KMS-11 (cell line): ENCODE data around the gene AIF1.

ENCODE experiments used
- H2AFZ ChIP-seq: fragments of 200-600 bp; sonication (generic); 2 replicates; pipeline ENCODE4 v1.6.1; 2016; ENCODE audit warnings: antibody characterized with exemption, mixed run types, low read depth
- H3K27ac ChIP-seq: fragments of 200-600 bp; sonication (generic); 2 replicates; pipeline ENCODE4 v1.6.1; 2016; ENCODE audit warnings: mild to moderate bottlenecking, mixed run types
- H3K27me3 ChIP-seq: fragments of 200-600 bp; sonication (generic); 2 replicates; pipeline ENCODE4 v1.6.1; 2017; ENCODE audit warnings: mild to moderate bottlenecking, low read depth, mixed run types, moderate library complexity; ENCODE audit not compliant: insufficient read depth
- H3K36me3 ChIP-seq: fragments of 200-600 bp; sonication (generic); 2 replicates; pipeline ENCODE4 v1.6.1; 2017; ENCODE audit warnings: mild to moderate bottlenecking, mixed run types; ENCODE audit not compliant: insufficient read depth
- H3K4me1 ChIP-seq: fragments of 200-600 bp; sonication (generic); 2 replicates; pipeline ENCODE4 v1.6.1; 2016; ENCODE audit warnings: mild to moderate bottlenecking, low read depth, mixed run types; ENCODE audit not compliant: poor library complexity, severe bottlenecking
- H3K4me2 ChIP-seq: fragments of 200-600 bp; sonication (generic); 2 replicates; pipeline ENCODE4 v1.7.0; 2016; ENCODE audit warnings: mild to moderate bottlenecking, mixed run types
- H3K4me3 ChIP-seq: fragments of 200-600 bp; sonication (generic); IDR thresholded peaks from 2 replicates; pipeline ENCODE4 v1.6.1; 2017; ENCODE audit warnings: low read depth, low read length, mixed read lengths; ENCODE audit not compliant: insufficient read depth
- H3K79me2 ChIP-seq: fragments of 200-600 bp; sonication (generic); 2 replicates; pipeline ENCODE4 v1.6.1; 2016; ENCODE audit warnings: low read depth, mixed run types; ENCODE audit not compliant: insufficient read depth
- H3K9ac ChIP-seq: fragments of 200-600 bp; sonication (generic); 2 replicates; pipeline ENCODE4 v1.6.1; 2016; ENCODE audit warnings: mild to moderate bottlenecking, mixed run types
- H4K20me1 ChIP-seq: fragments of 200-600 bp; sonication (generic); 2 replicates; pipeline ENCODE4 v1.6.1; 2016; ENCODE audit warnings: mild to moderate bottlenecking, mixed run types; ENCODE audit not compliant: insufficient read depth
- TF ChIP-seq, protein P1 (sequence below): fragments of 200-600 bp; sonication (generic); conservative IDR thresholded peaks from 2 replicates; pipeline ENCODE4 v1.6.1; 2017; ENCODE audit warnings: low read depth, mild to moderate bottlenecking, antibody characterized with exemption, low read length, moderate library complexity, mixed read lengths

AIF1 gene

GRCh38 chr6:31636698-31637596, 21.9 kb downstream of the AIF1 start:
- no peak overlapping the region for H3K9ac ChIP-seq
- no peak overlapping the region for H3K4me2 ChIP-seq
- no peaks in the 10 kb centered on the region for H3K79me2 ChIP-seq
- peaks cover 6% of the 10 kb centered on the region; the same call in 1 of the 2 replicates for H3K36me3 ChIP-seq
- no peaks in the 10 kb centered on the region for H3K4me1 ChIP-seq
- H2AFZ ChIP-seq, result no peak overlapping the region
- no peak overlapping the region for H3K4me3 ChIP-seq
- H4K20me1 ChIP-seq, result no peaks in the 10 kb centered on the region
- no peaks in the 10 kb centered on the region for H3K27me3 ChIP-seq
- TF ChIP-seq, protein P1, sequence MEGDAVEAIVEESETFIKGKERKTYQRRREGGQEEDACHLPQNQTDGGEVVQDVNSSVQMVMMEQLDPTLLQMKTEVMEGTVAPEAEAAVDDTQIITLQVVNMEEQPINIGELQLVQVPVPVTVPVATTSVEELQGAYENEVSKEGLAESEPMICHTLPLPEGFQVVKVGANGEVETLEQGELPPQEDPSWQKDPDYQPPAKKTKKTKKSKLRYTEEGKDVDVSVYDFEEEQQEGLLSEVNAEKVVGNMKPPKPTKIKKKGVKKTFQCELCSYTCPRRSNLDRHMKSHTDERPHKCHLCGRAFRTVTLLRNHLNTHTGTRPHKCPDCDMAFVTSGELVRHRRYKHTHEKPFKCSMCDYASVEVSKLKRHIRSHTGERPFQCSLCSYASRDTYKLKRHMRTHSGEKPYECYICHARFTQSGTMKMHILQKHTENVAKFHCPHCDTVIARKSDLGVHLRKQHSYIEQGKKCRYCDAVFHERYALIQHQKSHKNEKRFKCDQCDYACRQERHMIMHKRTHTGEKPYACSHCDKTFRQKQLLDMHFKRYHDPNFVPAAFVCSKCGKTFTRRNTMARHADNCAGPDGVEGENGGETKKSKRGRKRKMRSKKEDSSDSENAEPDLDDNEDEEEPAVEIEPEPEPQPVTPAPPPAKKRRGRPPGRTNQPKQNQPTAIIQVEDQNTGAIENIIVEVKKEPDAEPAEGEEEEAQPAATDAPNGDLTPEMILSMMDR, result no peak
- H3K27ac ChIP-seq, result no peak overlapping the region

GRCh38 chr6:31639043-31639442, 24.0 kb downstream of the AIF1 start:
- Histone ChIP-seq H3K79me2 (no peaks in the 10 kb centered on the region), H3K9ac (no peak overlapping the region), H3K4me1 (no peaks in the 10 kb centered on the region), H3K36me3 (peaks cover 5% of the 10 kb centered on the region; the same call in 1 of the 2 replicates), H2AFZ (no peak overlapping the region), H3K27ac (no peak overlapping the region), H3K27me3 (no peaks in the 10 kb centered on the region), H4K20me1 (no peaks in the 10 kb centered on the region), H3K4me2 (no peak overlapping the region), H3K4me3 (no peak overlapping the region)
- TF ChIP-seq, protein P1, result no peak

DNA sequence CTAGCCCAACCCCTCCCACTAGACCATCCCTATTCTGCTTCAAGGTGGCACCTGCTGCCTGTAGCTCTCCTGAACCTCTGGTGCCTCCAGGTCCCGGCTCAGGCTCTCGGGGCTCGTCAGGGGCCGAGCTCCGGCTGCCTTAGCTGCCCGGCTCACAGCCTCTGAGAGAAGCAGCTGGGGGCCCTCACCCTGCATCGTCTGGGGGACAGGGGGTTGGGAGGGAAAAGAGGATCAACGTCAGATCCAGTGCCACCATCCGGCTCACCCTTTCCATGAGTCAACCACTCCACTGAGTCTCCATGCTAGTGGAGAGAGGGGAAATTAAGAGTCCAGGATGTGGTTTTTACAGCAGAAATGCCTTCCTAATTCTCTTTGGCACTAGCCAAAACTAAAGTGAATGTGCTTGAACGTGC, 24.4 kb downstream of the AIF1 start:
- Histone ChIP-seq H3K9ac (no peak overlapping the region), H3K27ac (no peak overlapping the region)
- TF ChIP-seq, protein P1, result no peak

DNA sequence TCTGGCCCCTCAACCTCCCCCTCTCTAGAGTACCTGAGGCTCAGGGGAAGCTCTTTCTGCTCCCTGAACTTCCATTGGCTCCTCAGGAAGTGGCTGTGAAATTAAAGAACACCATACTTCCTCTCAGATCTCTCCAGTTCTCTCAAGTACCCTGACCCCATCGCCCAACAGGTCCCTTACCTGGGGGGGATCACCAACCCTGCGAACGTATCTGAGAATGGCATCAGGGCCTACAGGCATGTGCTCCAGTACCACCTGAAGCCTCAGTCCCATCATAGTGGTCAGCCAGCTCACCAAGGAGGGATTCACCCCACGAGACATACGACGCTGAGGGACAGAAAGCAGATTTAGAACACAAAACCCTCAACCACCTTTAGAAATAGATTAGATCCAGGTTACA, 25.6 kb downstream of the AIF1 start:
- H4K20me1 ChIP-seq, result no peaks in the 10 kb centered on the region
- TF ChIP-seq, protein P1, result no peak
- H3K9ac ChIP-seq, result no peak overlapping the region
- no peak overlapping the region for H3K4me2 ChIP-seq
- H3K4me1 ChIP-seq, result peaks cover under 1% of the 10 kb centered on the region
- H3K36me3 ChIP-seq, result no peaks in the 10 kb centered on the region
- H3K27ac ChIP-seq, result no peak overlapping the region
- H3K79me2 ChIP-seq, result no peaks in the 10 kb centered on the region
- H2AFZ ChIP-seq, result no peak overlapping the region
- H3K4me3 ChIP-seq, result no peak overlapping the region
- no peaks in the 10 kb centered on the region for H3K27me3 ChIP-seq

More for the DNA sequence above, 24.4 kb downstream of the AIF1 start:
- Histone ChIP-seq H2AFZ (no peak overlapping the region), H3K27me3 (no peaks in the 10 kb centered on the region), H4K20me1 (no peaks in the 10 kb centered on the region), H3K36me3 (peaks cover 1% of the 10 kb centered on the region; the same call in 1 of the 2 replicates), H3K4me2 (no peak overlapping the region), H3K4me3 (no peak overlapping the region), H3K79me2 (no peaks in the 10 kb centered on the region), H3K4me1 (no peaks in the 10 kb centered on the region)
